Measurements from ENCODE around the gene NMT1. TPM values are rescaled to one million over a fixed set of nuclear protein-coding genes. Genes with fewer than 3 reads are reported as not detected.

NMT1 gene
- total and polyA plus RNA-seq, 2 of the 13 experiments (the other 11 are each of a cell fraction or from before 2014, with no cell fraction given) = 75.7 to 142 TPM

- TF ChIP-seq ZBTB37 (CRISPR knock-in tag; IDR thresholded peaks at IDR 0.05) (no peak), NFYB (CRISPR knock-in tag; IDR thresholded peaks at IDR 0.05) (0 out of 2 replicates have a peak, but pooled peaks have one; percentile 8), ZNF543 (CRISPR knock-in tag; IDR thresholded peaks at IDR 0.05) (0 out of 2 replicates have a peak, but pooled peaks have one; percentile 70), KDM5B (CRISPR knock-in tag; IDR thresholded peaks at IDR 0.05; ENCODE audit: borderline replicate concordance) (peak; percentile 96; the same call in 1 of the 2 replicates), ZBTB10 (CRISPR knock-in tag; IDR thresholded peaks at IDR 0.05; ENCODE audit: borderline replicate concordance) (peak; percentile 79; the same call in 1 of the 2 replicates), NFATC3 (CRISPR knock-in tag; IDR thresholded peaks at IDR 0.05) (no peak), FOXO1 (CRISPR knock-in tag; IDR thresholded peaks at IDR 0.05) (no peak; the same call in 1 of the 2 replicates), RXRA (CRISPR knock-in tag; IDR thresholded peaks at IDR 0.05) (peak; percentile 81), HNRNPH1 (optimal IDR thresholded peaks at IDR 0.05; ENCODE audit: low read depth, low read length) (no peak), TEF (CRISPR knock-in tag; IDR thresholded peaks at IDR 0.05) (no peak), ZNF143 (CRISPR knock-in tag; IDR thresholded peaks at IDR 0.05) (no peak), HNF1A (IDR thresholded peaks at IDR 0.05; ENCODE audit: low read depth) (no peak), HNF1A (CRISPR knock-in tag; IDR thresholded peaks at IDR 0.05; ENCODE audit: borderline replicate concordance) (peak; percentile 65), ZNF549 (CRISPR knock-in tag; IDR thresholded peaks at IDR 0.05) (no peak), KDM1A (CRISPR knock-in tag; IDR thresholded peaks at IDR 0.05) (no peak)
- TF ChIP-seq, protein P1, sequence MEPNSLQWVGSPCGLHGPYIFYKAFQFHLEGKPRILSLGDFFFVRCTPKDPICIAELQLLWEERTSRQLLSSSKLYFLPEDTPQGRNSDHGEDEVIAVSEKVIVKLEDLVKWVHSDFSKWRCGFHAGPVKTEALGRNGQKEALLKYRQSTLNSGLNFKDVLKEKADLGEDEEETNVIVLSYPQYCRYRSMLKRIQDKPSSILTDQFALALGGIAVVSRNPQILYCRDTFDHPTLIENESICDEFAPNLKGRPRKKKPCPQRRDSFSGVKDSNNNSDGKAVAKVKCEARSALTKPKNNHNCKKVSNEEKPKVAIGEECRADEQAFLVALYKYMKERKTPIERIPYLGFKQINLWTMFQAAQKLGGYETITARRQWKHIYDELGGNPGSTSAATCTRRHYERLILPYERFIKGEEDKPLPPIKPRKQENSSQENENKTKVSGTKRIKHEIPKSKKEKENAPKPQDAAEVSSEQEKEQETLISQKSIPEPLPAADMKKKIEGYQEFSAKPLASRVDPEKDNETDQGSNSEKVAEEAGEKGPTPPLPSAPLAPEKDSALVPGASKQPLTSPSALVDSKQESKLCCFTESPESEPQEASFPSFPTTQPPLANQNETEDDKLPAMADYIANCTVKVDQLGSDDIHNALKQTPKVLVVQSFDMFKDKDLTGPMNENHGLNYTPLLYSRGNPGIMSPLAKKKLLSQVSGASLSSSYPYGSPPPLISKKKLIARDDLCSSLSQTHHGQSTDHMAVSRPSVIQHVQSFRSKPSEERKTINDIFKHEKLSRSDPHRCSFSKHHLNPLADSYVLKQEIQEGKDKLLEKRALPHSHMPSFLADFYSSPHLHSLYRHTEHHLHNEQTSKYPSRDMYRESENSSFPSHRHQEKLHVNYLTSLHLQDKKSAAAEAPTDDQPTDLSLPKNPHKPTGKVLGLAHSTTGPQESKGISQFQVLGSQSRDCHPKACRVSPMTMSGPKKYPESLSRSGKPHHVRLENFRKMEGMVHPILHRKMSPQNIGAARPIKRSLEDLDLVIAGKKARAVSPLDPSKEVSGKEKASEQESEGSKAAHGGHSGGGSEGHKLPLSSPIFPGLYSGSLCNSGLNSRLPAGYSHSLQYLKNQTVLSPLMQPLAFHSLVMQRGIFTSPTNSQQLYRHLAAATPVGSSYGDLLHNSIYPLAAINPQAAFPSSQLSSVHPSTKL (CRISPR knock-in tag; IDR thresholded peaks at IDR 0.05) = peak; percentile 66
These were observed 39.4 kb upstream of the NMT1 start (continued) for GRCh38 chr17:45021607-45022287.

Measured in HepG2 (cell line).